Placental pericyte (primary cell): ENCODE results near the gene KLC3. TPM values are rescaled to one million over a fixed set of nuclear protein-coding genes. Genes with fewer than 3 reads are reported as not detected.

ENCODE experiments used
- total RNA-seq: library from RNA; depleted of rRNA; stranded (reverse); fragments of >200 nt; gene quantifications from 2 replicates; pipeline ENCODE4 v1.2.3, GENCODE V29; 2012

KLC3 gene
- 0.22 TPM in 1 of 2 replicates, not detected in the other for total RNA-seq

DNA sequence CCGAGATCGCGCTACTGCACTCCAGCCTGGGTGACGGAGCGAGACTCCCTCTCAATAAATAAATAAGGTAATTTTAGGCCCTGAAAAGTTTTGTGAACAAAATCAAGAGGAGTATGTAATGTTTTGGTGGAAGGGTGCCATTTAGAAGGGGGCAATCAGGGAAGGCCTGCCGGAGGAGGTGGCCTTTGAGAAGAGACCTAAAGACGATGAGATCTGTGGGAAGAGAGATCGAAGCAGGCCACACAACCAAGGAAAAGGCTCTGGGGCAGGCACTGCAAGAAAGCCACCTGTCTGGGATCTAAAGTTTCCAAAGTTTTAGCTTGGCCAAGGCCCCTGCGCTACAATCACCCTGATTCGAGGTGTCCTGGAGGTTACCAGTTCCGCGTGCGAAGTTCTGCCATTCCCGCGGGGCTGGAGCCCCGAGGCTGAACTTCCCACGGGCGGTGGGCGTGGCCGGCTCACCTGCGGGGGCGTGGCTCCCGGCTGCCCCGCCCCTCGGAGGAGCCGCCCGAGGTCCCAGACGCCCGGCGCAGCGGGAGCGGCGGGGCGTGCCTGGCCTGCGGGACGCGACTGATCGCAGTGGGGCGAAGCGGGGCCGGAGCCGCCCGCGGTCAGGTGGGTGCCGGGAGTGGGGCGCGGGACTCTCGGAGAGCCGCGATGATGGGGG lies at the start of gene KLC3:
Gene KLC3, plus strand, starts transcription at position 519 of the 667 bp plus-strand sequence. CDS start 4,792 bp downstream, outside the sequence.

GRCh38 chr19:45322744-45323281 lies 17.7 kb upstream of the KLC3 start, which contains the start of gene CKM:
TSS of gene CKM (minus strand) at chr19:45322875. CDS start at chr19:45319713, 3,162 bp downstream.

DNA sequence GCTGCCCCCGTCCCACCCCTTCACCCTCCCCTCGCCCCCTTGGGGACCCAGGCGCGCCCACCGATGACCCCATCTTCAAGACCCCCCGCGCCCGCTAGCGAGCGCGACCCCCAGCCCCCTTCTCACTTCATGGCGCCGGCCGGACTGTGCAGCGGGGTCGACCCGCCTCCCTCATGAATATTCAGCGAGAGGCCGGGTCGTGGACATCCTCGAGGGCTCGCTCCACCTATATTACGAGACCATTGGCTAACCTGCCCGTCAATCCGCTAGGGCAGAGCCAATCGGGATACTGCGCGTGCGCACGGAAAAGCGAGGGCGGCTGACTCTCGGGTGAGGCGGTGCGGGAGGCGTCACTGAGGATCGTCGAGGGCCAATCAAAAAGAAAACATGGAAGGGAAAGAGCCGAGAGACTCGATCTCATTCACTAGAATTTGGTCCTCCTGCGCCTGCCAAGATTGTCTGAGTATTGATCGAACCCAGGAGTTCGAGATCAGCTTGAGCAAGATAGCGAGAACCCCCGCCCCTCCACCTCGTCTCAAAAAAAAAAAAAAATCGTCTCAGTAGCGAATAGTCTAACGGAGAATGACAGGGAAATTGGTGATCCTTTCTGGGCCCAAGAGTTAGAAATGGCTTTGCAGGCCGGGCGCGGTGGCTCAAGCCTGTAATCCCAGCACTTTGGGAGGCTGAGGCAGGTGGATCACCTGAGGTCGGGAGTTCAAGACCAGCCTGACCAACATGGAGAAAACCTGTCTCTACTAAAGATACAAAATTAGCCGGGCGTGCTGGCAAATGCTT lies 30.1 kb downstream of the KLC3 start, which contains the start of gene ERCC2:
Gene ERCC2, minus strand, starts transcription at position 164 of the 795 bp plus-strand sequence. Its CDS starts 33 bp downstream, at position 131.

Other genes with a start within 250 kb of the KLC3 start
- gene PPP1R37, start 247.6 kb upstream of the KLC3 start, total RNA-seq = 40.3 and 47.5 TPM in 2 replicates
- under 0.01 and 0.29 TPM in 2 replicates for gene NKPD1, start 179.8 kb upstream of the KLC3 start, total RNA-seq
- 1.3 and 12.3 TPM in 2 replicates for gene TRAPPC6A, start 162.5 kb upstream of the KLC3 start, total RNA-seq
- 6.7 and 11.6 TPM in 2 replicates for gene BLOC1S3, start 162.0 kb upstream of the KLC3 start, total RNA-seq
- gene EXOC3L2, start 95.3 kb upstream of the KLC3 start, total RNA-seq = under 0.01 TPM in 1 of 2 replicates, not detected in the other
- gene MARK4, start 89.5 kb upstream of the KLC3 start, total RNA-seq = 13.7 and 19.9 TPM in 2 replicates
- gene CKM, start 17.9 kb upstream of the KLC3 start, total RNA-seq = not detected in 2 replicates
- gene ERCC2, start 29.8 kb downstream of the KLC3 start, total RNA-seq = 39.6 and 46.1 TPM in 2 replicates
- gene PPP1R13L, start 64.3 kb downstream of the KLC3 start, total RNA-seq = 1.3 and 8.9 TPM in 2 replicates
- gene POLR1G, start 65.9 kb downstream of the KLC3 start, total RNA-seq = 7.7 and 16.3 TPM in 2 replicates
- gene ERCC1, start 83.2 kb downstream of the KLC3 start, total RNA-seq = 79.0 and 128 TPM in 2 replicates
- gene FOSB, start 127.2 kb downstream of the KLC3 start, total RNA-seq = 3.6 and 5.9 TPM in 2 replicates
- 7.7 and 9.2 TPM in 2 replicates for gene RTN2, start 156.3 kb downstream of the KLC3 start, total RNA-seq
- 0.43 and 1.5 TPM in 2 replicates for gene PPM1N, start 157.7 kb downstream of the KLC3 start, total RNA-seq
- gene VASP, start 166.7 kb downstream of the KLC3 start, total RNA-seq = 89.9 and 243 TPM in 2 replicates
- 9.2 and 12.9 TPM in 2 replicates for gene OPA3, start 244.1 kb downstream of the KLC3 start, total RNA-seq